Measurements from ENCODE around the gene TTC7B. TPM values are rescaled to one million over a fixed set of nuclear protein-coding genes. Genes with fewer than 3 reads are reported as not detected.

The TTC7B gene
- total RNA-seq, 4 donors from 2014 or later = 19.1 to 87.6 (median 22.1) TPM

- Histone ChIP-seq H3K36me3 (no peaks in the 10 kb centered on the region), H3K27me3 (no peaks in the 10 kb centered on the region), H3K27ac (no peak overlapping the region), H3K9me3 (no peaks in the 10 kb centered on the region), H3K4me1 (peaks cover 13 to 15% of the 10 kb centered on the region in 2 donors), H3K4me3 (replicated peaks in 1 of 3) (no peak overlapping the region)
- no peak for DNase-seq
- TF ChIP-seq CTCF (IDR thresholded peaks at IDR 0.05) (no peak), POLR2A (IDR thresholded peaks at IDR 0.05) (no peak)
- intact Hi-C loops (cut with DNase I) = no loop called here
- WGBS, 2 donors = 95 to 96% methylated on average over 9 of the region's 9 CpGs
Measured at GRCh38 chr14:90639641-90640040, 176.6 kb downstream of the TTC7B start.

GRCh38 chr14:90632871-90633270 lies 183.4 kb downstream of the TTC7B start:
- no peaks in the 10 kb centered on the region for H3K36me3 ChIP-seq
- H3K9me3 ChIP-seq = no peaks in the 10 kb centered on the region
- H3K27me3 ChIP-seq = no peaks in the 10 kb centered on the region
- 87 to 89% methylated on average over 2 of the region's 2 CpGs for WGBS, 2 donors
- no peak for DNase-seq
- H3K27ac ChIP-seq = no peak overlapping the region
- intact Hi-C loops (cut with DNase I) = no loop called here
- no peak overlapping the region for H3K4me3 ChIP-seq (replicated peaks in 1 of 3)
- TF ChIP-seq CTCF (IDR thresholded peaks at IDR 0.05) (no peak), POLR2A (IDR thresholded peaks at IDR 0.05) (no peak)
- peaks cover 6 to 21% of the 10 kb centered on the region in 2 donors for H3K4me1 ChIP-seq

- H3K27ac ChIP-seq = no peak overlapping the region
- no peaks in the 10 kb centered on the region for H3K27me3 ChIP-seq
- H3K36me3 ChIP-seq = no peaks in the 10 kb centered on the region
- intact Hi-C loops (cut with DNase I) = no loop called here
- no peak for DNase-seq
- H3K4me3 ChIP-seq (replicated peaks in 1 of 3) = no peak overlapping the region
- H3K9me3 ChIP-seq = no peaks in the 10 kb centered on the region
- TF ChIP-seq POLR2A (IDR thresholded peaks at IDR 0.05) = no peak
- TF ChIP-seq CTCF (IDR thresholded peaks at IDR 0.05) = no peak
- peaks cover 6 to 22% of the 10 kb centered on the region in 2 donors for H3K4me1 ChIP-seq
- 96 to 97% methylated on average over 3 of the region's 3 CpGs for WGBS, 2 donors
Measured at GRCh38 chr14:90632451-90632850, 183.8 kb downstream of the TTC7B start.

- no peaks in the 10 kb centered on the region for H3K36me3 ChIP-seq
- no peaks in the 10 kb centered on the region for H3K9me3 ChIP-seq
- intact Hi-C loops (cut with DNase I) = no loop called here
- DNase-seq = no peak
- no peak for TF ChIP-seq CTCF (IDR thresholded peaks at IDR 0.05)
- no peak for TF ChIP-seq POLR2A (IDR thresholded peaks at IDR 0.05)
- H3K27ac ChIP-seq = no peak overlapping the region
- H3K4me1 ChIP-seq = peaks cover 6 to 23% of the 10 kb centered on the region in 2 donors
- no peaks in the 10 kb centered on the region for H3K27me3 ChIP-seq
- no peak overlapping the region for H3K4me3 ChIP-seq (replicated peaks in 1 of 3)
- 80 to 83% methylated on average over 12 of the region's 12 CpGs for WGBS, 2 donors
Measured at GRCh38 chr14:90630171-90630806, 185.9 kb downstream of the TTC7B start.

GRCh38 chr14:90629471-90629870 lies 186.8 kb downstream of the TTC7B start:
- no peak overlapping the region for H3K27ac ChIP-seq

More at GRCh38 chr14:90629471-90629870, 186.8 kb downstream of the TTC7B start:
- Histone ChIP-seq H3K9me3 (no peaks in the 10 kb centered on the region), H3K27me3 (no peaks in the 10 kb centered on the region), H3K4me1 (peaks cover 10 to 32% of the 10 kb centered on the region in 2 donors), H3K4me3 (replicated peaks in 1 of 3) (no peak overlapping the region), H3K36me3 (no peaks in the 10 kb centered on the region)
- no peak for TF ChIP-seq POLR2A (IDR thresholded peaks at IDR 0.05)
- TF ChIP-seq CTCF (IDR thresholded peaks at IDR 0.05) = no peak
- WGBS, 2 donors = 70 to 71% methylated on average over 9 of the region's 9 CpGs
- DNase-seq = no peak
- intact Hi-C loops (cut with DNase I) = no loop called here
